GM10266 (cell line): ENCODE measurements around the gene BNIP5.

Source experiments
- DNase-seq: peaks from one replicate; pipeline ENCODE4 v3.0.0; 2012; ENCODE audit errors: extremely low spot score
- TF ChIP-seq, protein P1 (sequence below): IDR thresholded peaks from 2 replicates; pipeline ENCODE4 v1.5.1; 2012; ENCODE audit warnings: mild to moderate bottlenecking, low read depth; ENCODE audit not compliant: control insufficient read depth, insufficient read depth; ENCODE audit errors: missing control alignments

The BNIP5 gene

DNA sequence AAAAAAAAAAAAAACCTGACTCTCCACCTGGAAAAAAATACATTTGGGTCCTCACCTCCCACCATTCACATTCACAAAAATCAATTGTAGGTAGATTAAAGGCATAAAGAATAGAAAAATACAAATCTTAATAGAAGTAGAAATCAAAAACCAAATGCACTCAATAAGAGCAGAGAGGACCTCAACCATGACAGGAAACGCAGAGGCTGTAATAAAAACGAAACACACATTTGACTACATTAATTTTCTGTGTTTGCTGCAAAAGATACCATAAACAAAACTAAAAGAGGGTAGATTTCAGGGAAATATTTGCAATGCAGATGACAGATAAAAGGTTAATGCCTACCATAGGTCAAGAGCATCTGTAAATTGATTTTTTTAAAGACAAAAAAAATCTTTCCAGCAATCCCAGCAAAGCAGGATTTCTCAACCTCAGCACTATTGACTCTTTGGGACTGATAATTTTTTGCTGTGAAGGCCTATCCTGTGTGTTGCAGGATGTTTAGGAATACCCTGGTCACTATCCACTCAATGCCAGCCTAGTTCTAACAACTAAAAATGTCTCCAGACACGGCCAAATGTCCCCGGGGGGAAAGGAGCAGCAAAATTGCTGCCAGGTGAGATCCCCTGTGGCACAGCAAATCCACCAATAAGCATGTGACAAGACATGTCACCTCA, 41.7 kb upstream of the BNIP5 start:
- TF ChIP-seq, protein P1, sequence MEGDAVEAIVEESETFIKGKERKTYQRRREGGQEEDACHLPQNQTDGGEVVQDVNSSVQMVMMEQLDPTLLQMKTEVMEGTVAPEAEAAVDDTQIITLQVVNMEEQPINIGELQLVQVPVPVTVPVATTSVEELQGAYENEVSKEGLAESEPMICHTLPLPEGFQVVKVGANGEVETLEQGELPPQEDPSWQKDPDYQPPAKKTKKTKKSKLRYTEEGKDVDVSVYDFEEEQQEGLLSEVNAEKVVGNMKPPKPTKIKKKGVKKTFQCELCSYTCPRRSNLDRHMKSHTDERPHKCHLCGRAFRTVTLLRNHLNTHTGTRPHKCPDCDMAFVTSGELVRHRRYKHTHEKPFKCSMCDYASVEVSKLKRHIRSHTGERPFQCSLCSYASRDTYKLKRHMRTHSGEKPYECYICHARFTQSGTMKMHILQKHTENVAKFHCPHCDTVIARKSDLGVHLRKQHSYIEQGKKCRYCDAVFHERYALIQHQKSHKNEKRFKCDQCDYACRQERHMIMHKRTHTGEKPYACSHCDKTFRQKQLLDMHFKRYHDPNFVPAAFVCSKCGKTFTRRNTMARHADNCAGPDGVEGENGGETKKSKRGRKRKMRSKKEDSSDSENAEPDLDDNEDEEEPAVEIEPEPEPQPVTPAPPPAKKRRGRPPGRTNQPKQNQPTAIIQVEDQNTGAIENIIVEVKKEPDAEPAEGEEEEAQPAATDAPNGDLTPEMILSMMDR: no peak
- no peak for DNase-seq

DNA sequence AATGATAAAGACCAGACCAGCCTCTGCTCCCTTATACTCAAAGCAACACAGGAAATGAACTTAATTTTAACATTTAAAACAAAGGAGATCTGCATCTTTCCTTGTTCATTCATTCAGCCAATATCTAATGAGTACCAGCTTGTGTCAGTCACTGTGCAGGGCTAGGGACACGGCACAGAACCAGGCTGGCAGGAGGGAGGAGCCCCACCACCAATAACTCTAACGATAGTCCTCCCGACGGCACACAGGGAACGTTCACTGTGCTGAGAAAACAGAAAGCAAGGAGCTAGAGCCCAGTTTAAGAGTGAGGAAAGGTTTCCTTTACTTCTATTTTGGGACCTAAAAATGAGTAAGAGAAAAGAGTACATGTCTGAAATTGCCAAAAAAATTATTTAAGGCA, 40.9 kb upstream of the BNIP5 start:
- DNase-seq: no peak
- TF ChIP-seq, protein P1: no peak

- TF ChIP-seq, protein P1: no peak
- DNase-seq: no peak
Observed at GRCh38 chr6:36376742-36377141, 40.1 kb upstream of the BNIP5 start.

DNA sequence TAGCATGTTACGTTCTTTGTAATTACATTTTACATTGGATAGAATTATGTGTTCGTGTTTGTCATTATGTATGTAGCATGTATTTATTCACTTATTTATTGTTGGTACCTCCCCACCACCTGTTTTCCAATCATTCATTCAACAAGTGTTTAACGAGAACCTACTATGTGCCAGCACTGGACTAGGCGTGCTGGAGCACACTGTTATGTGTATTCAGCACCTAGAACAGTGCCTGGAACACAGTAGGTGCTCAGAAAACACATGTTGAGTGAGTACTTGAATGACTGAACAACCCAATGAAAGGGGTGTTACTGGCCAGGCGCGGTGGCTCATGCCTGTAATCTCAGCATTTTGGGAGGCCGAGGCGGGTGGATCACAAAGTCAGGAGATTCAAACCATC, 39.5 kb upstream of the BNIP5 start:
- DNase-seq: no peak
- TF ChIP-seq, protein P1: no peak

DNA sequence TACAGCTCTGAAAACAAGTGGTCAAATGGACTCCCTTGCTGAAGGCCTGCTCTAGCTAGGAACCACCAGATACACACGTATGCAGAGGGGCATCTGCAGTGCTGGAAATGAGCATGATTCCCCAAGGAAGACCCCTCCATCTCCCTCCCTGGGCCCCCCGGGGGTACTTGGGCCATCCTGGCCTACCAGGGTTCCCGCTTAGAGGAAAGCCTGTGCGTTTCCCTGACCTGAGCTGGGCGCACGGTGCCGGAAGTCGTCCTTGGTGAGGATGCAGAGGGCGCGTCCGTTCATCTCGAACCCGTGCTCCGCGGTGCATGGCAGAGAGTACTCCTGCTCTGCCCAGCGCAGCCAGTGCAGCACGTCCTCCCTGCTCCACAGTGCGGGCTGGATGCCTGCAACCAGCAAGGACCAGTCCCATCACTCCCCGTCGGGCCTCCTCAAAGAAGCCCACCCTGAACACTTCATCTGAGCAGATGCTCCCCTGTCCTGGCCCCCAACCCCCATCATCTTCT, 39.0 kb upstream of the BNIP5 start:
- no peak for DNase-seq

GRCh38 chr6:36374972-36375371, 38.3 kb upstream of the BNIP5 start:
- TF ChIP-seq, protein P1: no peak
- DNase-seq: no peak

More for the DNA sequence above, 39.0 kb upstream of the BNIP5 start:
- TF ChIP-seq, protein P1: no peak

DNA sequence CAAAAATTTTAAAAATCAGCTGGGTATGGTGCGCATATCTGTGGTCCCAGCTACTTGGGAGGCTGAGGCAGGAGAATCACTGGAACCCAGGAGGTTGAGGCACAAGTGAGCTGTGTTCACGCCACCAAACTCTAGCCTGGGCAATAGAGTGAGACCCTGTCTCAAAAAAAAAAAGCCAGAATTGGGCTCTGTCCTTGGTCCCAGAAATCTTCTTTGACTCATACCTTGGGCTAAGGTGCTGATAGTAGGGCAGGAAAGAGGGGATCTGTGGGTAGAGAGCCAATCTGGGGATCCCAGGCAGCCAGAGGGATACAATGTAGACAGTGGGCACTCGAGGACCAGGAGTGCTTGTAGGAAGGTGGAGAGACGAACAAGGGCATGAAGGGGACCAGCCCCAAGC, 37.5 kb upstream of the BNIP5 start:
- DNase-seq: no peak
- TF ChIP-seq, protein P1: no peak
